Uterus (tissue), 2 donors: Measurements from ENCODE around the gene DIS3L.

Experiments
- POLR2A ChIP-seq, 2 donors: fragments of 450-650 bp; IDR thresholded peaks; one replicate each; pipeline ENCODE4 v1.6.1; 2016; ENCODE audit warnings: antibody characterized with exemption in 2 of 2, mild to moderate bottlenecking in 1 of 2, moderate library complexity in 1 of 2
- TF ChIP-seq, protein P1 (sequence below), 4 experiments: fragments of 200-600 bp in 2 of 4; fragments of 450-650 bp in 2 of 4; sonication (generic) in 2 of 4; IDR thresholded peaks; one replicate each; pipeline ENCODE4 v1.5.1; 2016 to 2019; ENCODE audit warnings: antibody characterized with exemption in 4 of 4, mild to moderate bottlenecking in 2 of 4, moderate library complexity in 1 of 4

- TF ChIP-seq, protein P1, sequence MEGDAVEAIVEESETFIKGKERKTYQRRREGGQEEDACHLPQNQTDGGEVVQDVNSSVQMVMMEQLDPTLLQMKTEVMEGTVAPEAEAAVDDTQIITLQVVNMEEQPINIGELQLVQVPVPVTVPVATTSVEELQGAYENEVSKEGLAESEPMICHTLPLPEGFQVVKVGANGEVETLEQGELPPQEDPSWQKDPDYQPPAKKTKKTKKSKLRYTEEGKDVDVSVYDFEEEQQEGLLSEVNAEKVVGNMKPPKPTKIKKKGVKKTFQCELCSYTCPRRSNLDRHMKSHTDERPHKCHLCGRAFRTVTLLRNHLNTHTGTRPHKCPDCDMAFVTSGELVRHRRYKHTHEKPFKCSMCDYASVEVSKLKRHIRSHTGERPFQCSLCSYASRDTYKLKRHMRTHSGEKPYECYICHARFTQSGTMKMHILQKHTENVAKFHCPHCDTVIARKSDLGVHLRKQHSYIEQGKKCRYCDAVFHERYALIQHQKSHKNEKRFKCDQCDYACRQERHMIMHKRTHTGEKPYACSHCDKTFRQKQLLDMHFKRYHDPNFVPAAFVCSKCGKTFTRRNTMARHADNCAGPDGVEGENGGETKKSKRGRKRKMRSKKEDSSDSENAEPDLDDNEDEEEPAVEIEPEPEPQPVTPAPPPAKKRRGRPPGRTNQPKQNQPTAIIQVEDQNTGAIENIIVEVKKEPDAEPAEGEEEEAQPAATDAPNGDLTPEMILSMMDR (IDR thresholded peaks at IDR 0.05) = no peak
- TF ChIP-seq POLR2A (IDR thresholded peaks at IDR 0.05) = no peak
These were observed 18.0 kb upstream of the DIS3L start for GRCh38 chr15:66275352-66275751.
